Activated naive CD4-positive, alpha-beta T cell (primary cell): Measurements from ENCODE around the gene UBQLN4.

ENCODE experiments used
- DNase-seq, 4 experiments: peaks; one replicate each; lab custom pipeline; 2025; lab: John Stamatoyannopoulos, UW

The UBQLN4 gene

DNA sequence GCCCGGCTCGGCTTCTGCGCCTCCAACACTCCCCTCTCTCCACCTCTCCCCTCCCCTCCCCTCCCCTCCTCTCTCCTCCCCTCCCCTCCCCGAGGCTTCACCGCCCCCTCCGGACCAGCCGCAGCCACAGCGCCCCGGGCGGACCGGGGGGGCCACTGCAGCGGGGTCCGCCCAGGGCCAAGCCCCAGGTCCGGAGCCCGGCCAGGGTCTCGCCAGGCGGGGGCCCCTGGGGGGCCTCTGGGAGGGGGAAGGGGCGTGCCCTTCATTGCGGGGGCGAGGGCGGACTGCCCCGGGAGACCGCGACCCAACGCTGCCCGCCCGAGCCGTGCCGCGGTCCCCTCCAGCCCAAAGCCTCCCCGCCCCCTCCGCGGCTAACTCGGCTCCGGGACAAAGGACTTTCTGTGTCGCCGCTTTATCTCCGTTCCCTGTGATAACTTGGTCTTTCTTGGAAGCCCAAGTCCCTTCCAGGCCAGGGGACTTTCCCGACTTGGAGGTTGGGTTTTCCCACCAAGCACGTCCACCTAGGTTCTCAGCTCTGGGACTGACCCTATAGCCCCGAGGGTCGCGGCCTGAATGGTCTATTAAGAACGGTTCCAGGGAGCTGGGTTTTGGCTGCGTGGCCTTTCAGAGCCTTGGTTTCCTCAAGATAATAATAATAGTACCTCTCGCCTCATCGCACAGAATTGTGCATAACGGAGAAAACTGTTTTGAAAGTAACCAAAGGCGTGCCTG is at the start of gene UBQLN4:
Gene UBQLN4 (minus strand): TSS at position 31 of the 732 bp plus-strand sequence. CDS start 97 bp downstream, outside the sequence.
- peak; percentile 58 to 83 (median 64) for DNase-seq

- no peak for DNase-seq
These were observed 49.3 kb upstream of the UBQLN4 start for GRCh38 chr1:156102633-156103511.

- DNase-seq, result no peak
These were observed 48.3 kb upstream of the UBQLN4 start for GRCh38 chr1:156101880-156102279.

DNA sequence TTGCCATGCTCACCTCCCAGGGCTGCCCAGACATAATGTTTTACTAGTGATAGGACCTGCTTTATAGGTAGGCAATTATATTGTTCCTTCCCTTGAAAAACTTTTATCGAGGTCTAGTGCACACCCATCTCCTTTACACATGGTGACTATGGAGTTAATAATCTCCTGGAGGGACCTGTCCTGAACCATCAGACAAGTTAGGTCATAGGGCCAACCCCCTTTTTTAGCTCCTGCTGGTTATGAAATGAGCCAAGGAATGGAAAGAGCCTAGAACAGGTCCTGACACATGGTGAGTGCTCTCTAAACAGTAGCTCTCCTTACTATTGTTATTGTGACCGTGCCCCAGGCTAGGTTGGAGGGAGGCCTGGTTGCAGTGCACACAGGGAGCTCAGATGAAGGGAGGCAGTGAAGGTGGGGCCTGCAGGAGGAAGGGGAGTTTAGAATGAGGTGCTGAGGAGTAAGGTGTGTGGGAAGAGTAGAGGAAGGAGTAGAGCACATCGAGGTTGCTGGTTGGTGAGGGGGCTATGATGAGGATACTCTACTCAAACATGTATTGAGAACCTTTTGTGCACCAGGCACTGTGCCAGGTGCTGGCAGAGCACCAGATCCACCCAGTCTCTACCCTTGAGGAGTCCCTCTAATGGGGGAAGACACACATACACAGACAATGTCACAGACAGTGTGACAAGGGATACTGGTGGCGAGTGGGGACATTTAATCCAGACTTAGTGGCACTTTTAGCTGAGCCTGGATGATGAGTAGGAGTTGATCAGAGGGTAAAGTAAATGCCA is 46.8 kb upstream of the UBQLN4 start:
- no peak for DNase-seq

DNA sequence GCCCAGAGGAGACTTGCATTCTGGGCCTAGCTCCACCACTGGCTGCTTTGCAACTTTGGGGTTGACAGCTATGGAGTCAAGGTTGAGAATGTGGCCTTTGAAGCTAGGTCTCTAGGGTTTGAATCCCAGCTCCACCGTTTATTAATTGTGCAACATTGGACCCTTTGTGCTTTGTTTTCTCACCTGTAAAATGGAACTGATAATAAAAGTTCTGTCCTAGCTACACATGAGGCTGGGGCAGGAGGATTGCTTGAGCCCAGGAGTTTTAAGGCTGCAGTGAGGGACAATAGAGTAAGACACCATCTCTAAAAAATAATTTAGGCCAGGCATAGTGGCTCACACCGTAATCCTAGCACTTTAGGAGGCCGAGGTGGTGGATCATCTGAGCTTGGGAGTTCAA is 45.7 kb upstream of the UBQLN4 start:
- no peak for DNase-seq

GRCh38 chr1:156098784-156099183 is 45.2 kb upstream of the UBQLN4 start:
- DNase-seq, result no peak

DNA sequence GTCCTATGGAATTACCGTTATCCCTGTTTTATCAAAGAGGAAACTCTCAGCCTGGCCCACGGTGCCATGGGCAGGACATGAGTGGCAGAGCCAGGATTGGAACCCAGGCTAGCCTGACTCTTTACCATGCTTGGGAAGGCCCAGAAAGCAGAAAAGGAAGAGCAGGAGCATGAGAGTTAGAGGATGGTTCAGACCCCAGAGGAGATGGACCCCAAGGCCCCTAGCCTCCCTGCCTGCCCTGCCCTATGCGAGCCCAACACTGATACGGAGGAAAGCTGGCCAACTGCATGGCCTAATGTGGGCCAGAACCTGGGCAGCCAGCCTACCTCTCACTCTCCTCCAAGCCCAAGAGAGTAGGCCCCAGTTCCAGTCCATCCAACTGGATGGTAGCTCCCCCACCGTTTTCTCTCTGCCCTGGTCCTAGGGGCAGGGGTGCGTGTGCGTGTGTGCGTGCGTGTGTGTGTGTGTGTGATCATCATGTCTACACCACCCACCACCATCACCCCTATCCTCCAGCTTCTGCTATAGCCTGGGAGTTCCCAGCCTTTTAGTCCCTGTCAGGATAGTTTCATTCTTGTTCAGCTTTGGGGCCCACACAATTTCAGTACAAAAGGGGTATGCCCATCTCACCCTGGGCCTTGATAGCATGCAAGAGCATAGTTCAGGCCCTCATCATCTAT is 44.0 kb upstream of the UBQLN4 start:
- DNase-seq, result no peak

DNA sequence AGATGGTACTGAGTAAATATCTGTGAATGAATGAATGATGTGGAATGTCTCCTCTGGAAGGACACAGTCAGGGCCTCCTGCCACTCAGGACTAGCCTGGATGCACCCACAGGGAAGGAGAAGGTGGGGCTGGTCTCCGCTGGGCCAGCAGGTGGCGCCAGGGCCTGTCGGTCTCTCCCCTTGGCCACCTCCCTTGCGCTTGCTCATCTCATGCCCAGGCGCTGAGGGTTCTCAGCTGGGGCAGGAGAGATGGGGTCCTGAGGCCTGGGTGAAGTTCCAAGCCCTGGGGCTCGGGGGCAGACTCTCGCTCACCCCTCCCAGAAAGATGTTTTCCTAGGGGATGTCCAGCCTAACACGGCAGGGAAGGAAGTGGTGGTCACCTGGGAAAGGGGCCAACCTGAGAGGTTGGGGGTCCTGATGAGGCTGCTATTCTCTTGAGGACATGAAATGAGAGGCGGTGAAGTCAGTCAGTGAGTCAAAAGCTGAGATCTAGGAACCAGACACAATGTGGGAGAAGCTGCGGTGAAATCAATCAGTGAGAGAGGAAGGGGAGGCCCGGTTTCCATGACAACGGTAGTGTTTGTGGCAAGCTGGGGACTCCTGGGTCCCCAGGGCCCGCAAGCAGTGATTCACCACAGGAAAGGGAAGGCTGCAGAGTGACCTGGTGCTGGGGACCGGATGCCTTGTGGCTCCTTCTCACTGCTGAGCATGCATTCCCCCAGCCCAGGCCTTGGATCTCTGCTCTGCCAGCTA is 43.2 kb upstream of the UBQLN4 start:
- peak; percentile 47 to 70 (median 58) for DNase-seq

- no peak for DNase-seq
These were observed 42.4 kb upstream of the UBQLN4 start for GRCh38 chr1:156095906-156096508.

DNA sequence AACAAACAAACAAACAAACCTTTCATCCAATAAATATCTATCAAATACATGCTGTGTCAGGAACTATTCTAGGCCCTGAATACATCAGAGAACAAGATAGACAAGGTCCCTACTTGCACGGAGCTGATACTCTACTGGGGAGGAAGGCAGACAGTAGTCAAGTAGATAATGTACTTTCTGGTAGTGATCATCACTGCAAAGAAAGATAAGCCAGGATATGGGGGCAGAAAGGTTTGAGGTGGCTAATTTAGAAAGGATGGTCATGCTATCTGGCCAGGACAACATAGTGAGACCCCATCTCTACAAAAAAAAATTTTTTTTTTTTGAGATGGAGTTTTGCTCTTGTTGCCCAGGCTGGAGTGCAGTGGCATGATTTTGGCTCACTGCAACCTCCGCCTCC is 38.0 kb upstream of the UBQLN4 start:
- DNase-seq, result no peak

DNA sequence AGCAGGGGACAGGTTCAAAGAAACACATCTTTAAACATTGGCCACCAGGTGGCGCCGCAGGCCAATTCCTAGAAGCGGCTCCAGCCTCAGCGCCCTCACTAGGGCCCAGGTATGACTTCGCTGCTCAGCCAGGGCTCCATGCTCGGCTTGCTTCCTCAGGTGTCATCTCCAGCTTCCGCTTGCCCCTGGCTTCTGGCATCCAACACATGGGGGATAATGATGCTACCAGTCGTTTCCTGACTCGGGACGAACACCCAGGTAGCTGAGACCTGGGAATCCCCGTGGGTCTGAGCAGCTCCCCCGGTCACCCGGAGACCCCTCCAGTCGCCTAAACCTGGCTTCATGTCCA is 37.2 kb upstream of the UBQLN4 start:
- DNase-seq, result peak; percentile 85 to 92 (median 87)

GRCh38 chr1:156090138-156090839 is 36.7 kb upstream of the UBQLN4 start:
- DNase-seq, result no peak

GRCh38 chr1:156089704-156090103 is 36.1 kb upstream of the UBQLN4 start:
- no peak for DNase-seq

DNA sequence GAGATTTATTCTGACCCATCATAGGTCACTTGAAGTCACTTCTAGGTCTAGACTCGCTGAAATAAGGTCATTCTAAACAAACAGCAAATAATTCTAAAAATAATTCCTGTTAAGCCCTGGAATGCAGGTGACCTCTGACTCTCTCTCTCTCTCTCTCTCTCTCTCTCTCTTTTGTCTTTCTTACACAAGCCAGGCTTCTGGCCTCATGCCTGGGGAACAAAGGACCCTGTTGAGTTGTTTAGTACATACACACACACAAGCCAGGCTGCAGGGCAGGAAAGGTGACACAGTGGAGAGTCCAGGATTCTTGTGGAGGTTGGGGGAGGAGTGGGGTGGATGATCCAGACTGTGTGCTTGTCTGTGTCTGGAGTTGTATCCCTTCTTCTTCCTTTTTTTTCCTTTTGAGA is 32.7 kb upstream of the UBQLN4 start:
- DNase-seq, result no peak

GRCh38 chr1:156083800-156084790 is 30.5 kb upstream of the UBQLN4 start:
- no peak for DNase-seq

GRCh38 chr1:156082309-156083091 is 28.9 kb upstream of the UBQLN4 start, which contains the start of gene MEX3A:
Gene MEX3A, minus strand, starts transcription at chr1:156082465. Its CDS starts 467 bp downstream, at chr1:156081998.
- peak in 2 of 4 experiments; percentile 27 to 46 for DNase-seq

- DNase-seq, result no peak
These were observed 28.3 kb upstream of the UBQLN4 start for GRCh38 chr1:156081917-156082308.
